Omental fat pad (tissue), 4 donors: Measurements from ENCODE around the gene SMIM14. TPM values are rescaled to one million over a fixed set of nuclear protein-coding genes. Genes with fewer than 3 reads are reported as not detected.
"Not testable (repeated sequence)": the region's sequence is repeated elsewhere in the genome, so short reads cannot be mapped to it uniquely, and the experiment has no call there.

ENCODE experiments used
- ATAC-seq: fragments of 150-250 bp; one replicate; pipeline ENCODE4 v1.9.1; 2016; ENCODE audit warnings: mild to moderate bottlenecking, moderate library complexity; ENCODE audit not compliant: low FRiP score
- DNase-seq: peaks from one replicate; pipeline ENCODE4 v3.0.0-alpha.2; 2019; ENCODE audit warnings: low spot score
- CTCF ChIP-seq, 3 donors: fragments of 450-650 bp; IDR thresholded peaks; one replicate each; pipeline ENCODE4 v1.5.1; 2016 to 2017; ENCODE audit warnings: antibody characterized with exemption in 3 of 3, mild to moderate bottlenecking in 3 of 3, moderate library complexity in 2 of 3
- total RNA-seq, 4 donors: library from RNA; depleted of rRNA; stranded (reverse); fragments of >200 nt; gene quantifications; one replicate each; pipeline ENCODE4 v1.1.0, GENCODE V29; 2016

Gene SMIM14
- total RNA-seq, 4 donors from 2014 or later: 24.6 to 69.4 (median 35.2) TPM

DNA sequence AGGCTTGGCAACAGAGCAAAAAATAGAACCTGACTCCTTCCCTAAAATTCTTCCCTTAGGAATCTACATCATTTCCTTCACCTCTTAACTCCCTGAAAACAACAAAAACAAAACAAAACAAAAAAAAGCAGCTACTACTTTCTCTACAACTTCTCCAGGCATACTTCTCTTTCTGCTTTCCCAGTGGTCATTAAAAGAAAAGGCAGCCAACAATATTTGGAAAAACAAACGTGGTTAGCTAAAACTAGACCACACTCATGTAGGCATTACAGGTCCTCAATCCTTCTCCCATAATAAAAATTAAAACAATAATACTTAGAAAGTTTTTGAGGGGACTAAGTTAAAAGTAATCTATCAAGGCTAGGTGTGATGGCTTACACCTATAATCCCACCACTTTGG, 29.0 kb upstream of the SMIM14 start:
- DNase-seq: no peak
- no peak for TF ChIP-seq CTCF (IDR thresholded peaks at IDR 0.05)
- ATAC-seq: no peak

DNA sequence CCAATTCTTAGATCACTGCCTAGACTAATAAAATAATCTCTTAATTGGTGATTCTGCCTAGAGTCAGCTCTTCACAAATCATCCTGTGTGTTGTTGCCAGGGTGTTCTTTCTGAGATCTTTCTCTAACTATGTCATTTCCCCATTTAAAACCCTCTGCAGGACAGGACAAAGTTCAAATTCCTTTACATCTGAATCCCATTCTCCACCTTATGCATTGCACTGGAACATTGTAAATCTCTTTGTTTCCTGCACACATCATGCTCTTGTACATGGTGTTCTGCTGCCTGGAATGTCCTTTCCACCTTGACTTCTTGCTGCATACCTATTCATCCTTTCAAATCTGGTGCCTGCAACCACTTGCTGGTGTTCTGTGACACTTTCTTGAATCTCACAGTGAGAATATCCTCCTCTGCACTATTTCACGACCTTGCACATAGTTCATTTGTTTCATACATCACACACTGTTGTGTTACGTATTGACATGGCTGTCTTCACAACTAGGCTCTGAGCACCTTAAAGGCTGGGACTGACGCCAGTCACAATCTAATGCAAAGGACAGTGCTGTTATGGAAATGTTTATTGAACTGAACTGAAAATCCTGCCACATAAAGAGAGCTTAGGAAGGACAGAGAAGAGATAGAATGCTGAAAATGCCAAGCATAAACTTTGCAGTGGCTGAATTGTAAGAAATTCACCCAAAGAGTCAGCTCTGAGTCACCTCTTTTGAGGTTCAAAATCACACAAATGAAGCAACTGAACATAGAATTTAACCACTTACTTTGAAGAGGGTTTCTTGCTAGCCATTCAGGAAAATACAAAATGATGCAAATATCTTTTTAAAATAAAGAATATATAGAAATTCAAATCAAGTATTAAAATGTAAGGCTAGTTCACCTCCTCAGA, 26.4 kb upstream of the SMIM14 start:
- DNase-seq (no peak), ATAC-seq (no peak)
- no peak for TF ChIP-seq CTCF (IDR thresholded peaks at IDR 0.05)

DNA sequence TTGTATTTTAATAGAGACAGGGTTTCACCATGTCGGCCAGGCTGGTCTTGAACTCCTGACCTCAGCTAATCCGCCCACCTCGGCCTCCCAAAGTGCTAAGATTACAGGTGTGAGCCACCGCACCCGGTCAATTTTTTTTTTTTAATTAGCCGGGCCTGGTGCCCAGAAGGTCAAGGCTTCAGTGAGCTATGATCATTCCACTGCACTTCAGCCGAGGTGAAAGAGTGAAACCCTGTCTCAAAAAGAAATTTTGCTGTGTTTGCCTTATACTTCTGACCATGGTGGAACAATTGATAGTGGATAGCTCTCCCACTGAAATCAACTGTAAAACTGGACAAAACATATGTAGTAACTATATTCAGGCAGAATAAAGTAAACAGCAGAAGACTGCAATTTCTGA, 24.0 kb upstream of the SMIM14 start:
- ATAC-seq (no peak), DNase-seq (no peak)
- no peak for TF ChIP-seq CTCF (IDR thresholded peaks at IDR 0.05)

DNA sequence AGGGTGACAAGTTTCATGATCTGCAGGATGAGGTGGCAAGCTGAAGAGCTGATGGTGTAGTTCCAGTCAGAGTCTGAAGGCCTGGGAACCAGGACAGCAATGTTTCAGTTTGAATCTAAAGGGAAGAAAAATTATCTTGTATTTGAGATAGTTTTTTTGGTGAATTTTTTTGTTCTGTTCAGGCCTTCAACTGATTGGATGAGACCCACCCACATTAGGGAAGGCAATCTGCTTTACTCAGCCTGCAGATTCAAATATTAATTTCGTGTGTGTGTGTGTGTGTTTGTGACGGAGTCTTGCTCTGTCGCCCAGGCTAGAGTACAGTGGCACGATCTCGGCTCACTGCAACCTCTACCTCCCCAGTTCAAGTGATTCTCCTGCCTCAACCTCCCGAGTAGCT, 22.1 kb upstream of the SMIM14 start:
- DNase-seq (no peak), ATAC-seq (no peak)
- TF ChIP-seq CTCF (IDR thresholded peaks at IDR 0.05): no peak

DNA sequence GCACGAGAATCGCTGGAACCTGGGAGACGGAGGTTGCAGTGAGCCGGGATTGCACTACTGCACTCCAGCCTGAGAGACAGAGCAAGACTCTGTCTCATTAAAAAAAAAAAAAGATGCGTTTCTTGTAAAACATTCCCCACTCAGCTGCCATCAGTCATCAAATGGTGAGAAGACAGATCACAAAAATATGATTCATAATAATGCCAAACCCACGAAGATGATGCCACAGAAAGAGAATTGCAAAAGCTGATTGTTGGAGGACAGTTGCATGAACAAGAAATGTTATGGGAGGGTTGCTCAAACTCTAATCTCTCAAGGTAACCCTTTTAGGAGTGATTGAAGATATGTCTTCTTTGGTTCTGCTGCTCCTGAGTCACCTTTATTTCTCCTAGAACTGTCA, 21.4 kb upstream of the SMIM14 start:
- no peak for ATAC-seq
- TF ChIP-seq CTCF (IDR thresholded peaks at IDR 0.05): no peak
- no peak for DNase-seq

- ATAC-seq: no peak
- no peak for DNase-seq
- TF ChIP-seq CTCF (IDR thresholded peaks at IDR 0.05): no peak
Observed at GRCh38 chr4:39658756-39659155, 20.1 kb upstream of the SMIM14 start.

DNA sequence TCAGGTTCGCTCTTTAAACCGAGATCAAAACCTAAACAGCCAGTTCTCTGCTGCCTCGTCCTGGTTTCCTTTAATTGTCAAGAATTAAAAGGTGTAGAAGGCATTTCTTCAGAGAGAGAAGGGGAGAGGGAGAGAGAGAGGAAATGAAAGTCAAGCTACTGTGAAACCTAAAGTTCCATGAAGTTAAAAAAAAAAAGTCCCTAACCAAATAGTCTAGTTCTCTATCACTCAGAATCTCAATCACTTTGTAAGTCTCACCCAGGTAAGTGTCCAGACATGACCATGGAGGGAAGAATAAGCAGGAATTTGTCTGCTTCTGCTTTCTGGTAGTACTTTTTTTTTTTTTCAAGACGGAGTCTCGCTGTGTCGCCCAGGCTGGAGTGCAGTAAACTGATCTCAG, 18.8 kb upstream of the SMIM14 start:
- ATAC-seq (no peak), DNase-seq (no peak)
- TF ChIP-seq CTCF (IDR thresholded peaks at IDR 0.05): no peak

DNA sequence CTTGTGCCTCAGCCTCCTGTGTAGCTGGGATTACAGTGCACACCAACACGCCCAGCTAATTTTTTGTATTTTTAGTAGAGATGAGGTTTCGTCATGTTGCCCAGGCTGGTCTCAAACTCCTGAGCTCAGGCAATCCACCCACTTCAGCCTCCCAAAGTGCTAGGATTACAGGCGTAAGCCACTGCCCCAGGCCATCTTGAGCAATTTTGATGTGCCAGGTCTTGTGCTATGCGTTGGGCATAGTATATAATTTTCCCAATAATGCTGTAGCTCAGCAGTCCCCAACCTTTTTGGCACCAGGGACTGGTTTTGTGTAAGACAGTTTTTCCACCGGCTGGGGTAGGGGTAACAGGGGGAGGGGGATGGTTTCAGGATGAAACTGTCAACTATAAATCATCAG, 18.0 kb upstream of the SMIM14 start:
- not testable (repeated sequence) for ATAC-seq, DNase-seq
